ENCODE results near the gene MRC2.

The MRC2 gene

DNA sequence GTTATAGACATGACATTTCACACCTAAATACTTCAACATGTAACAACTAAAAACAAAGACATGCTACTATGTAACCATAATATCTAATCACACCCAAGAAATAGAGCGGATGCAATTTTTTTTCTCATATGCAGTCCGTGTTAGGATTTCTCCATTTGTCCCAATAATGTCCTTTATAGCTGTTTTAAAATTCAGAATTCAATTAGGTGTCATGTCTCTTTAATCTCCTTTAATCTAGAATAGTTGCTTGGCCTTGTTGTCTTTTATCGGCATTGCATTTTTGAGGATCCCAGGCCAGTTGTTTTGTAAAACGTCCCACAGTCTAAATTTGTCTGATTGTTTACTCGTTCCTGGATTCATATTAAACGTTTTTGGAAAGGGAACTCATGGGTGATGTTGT, 14.5 kb downstream of the MRC2 start:
- no peak for DNase-seq

DNA sequence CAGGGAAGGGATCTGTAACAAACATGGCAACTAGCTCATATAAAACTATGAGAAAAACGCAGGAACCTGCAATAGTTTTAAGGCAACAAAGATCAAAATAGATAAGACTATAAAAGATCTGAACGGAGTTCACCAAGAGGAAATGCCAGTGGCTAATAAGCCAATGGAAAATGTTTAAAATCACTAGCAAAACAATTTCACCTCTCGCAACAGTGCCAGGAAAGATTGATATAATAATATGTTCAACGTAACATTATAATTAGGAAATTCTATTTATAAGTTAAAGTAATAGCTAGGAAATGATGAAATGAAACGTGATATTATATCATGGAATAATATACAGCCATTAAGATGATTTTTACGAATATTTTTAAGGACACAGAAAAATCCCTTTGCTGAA, 16.0 kb downstream of the MRC2 start:
- DNase-seq, result no peak

DNA sequence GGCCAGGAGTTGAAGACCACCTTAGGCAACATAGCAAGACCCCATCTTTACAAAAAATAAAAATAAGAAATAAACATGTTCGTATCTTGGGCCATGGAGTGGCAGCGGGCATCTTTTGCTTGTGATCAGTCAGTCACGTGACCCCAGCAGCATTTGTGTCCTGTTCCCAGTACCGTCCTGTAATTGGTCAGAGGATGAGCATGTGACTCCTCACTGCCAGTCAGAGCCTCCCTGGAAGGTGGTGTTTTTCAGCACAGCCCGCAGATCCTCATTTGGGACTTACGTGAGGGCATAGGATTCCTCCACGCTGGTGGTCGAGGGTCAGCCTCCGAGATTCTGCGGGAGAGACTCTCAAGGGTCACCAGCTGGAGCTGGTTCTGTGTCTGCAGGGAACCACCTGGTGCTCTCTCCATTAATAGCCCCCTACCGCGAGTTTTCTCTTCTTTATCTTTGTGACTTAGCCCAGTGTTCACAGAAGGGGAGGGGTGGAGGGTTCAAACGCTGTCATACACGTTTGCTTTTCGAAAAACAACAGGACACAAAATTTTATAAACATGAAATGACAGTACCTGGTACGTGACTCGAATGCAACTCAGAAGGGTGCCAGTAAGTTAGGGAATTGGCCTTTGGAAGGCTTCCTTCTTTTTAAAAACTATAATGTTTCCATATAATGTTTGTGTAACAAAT, 17.2 kb downstream of the MRC2 start:
- no peak for DNase-seq

DNA sequence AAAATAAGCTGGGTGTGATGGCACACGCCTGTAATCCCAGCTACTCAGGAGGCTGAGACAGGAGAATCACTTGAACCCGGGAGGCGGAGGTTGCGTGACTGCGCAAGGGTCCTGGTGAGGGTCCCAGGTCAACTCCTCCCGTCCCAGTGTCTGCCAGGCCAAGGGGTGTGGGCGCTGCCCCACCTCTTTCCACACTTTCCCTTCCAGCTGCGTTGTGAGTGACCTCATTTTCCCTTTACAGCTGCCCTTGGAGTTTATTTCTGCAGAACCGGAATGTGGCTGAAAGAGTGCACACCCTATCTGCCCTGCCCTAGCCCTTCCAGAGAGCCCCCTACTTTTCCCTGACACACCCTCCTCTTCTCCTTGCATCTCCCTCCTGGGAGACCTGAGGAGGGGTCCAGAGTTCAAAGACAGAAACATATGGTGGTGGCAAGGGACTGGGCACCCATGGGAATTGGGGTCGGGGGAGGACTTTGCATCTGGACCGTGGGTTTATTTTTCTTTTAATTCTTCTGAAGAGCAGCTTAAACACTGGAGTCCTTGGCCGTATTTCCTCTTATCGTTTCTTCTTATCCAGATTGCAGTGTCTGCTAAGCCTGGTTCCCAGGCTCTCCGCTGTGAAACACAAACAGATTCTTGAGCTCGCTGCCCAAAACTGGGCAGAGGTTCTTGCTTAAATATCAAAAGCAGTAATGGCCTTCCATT, 20.9 kb downstream of the MRC2 start:
- DNase-seq, result no peak

DNA sequence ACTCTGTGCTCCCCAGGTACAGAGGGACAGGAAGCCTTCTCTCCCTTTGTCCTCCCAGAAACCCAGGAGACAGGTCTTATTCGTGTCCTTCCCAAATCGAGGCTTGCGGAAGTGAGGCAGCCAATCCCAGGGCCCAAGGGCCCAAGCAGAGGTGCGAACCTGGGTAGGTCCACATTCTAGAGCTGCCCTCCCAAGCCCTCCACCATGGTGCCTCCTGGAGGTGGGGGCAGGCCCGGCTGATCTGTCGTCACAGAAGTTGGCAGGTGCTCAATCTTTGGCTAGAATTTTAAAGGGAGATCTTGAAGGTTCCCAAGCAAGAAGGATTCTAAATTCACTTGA, 21.5 kb downstream of the MRC2 start:
- no peak for DNase-seq

DNA sequence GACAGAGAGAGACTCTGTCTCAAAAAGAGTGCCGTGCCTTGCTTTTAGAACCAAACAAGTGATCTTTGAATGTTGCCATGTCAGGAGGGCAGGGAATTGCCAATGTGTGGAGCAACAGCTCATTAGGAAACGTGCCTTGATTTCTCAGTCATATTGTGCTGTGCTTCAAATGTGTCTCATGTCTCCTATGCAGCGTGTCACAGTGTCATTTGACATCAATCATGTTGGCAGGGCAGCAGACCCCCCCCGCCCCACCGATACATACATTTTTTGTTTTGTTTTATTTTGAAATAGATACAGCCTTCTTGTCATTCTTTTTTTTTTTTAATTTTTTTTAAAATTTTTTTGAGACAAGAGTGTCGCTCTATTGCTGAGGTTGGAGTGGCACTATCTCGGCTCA, 22.1 kb downstream of the MRC2 start:
- no peak for DNase-seq

DNA sequence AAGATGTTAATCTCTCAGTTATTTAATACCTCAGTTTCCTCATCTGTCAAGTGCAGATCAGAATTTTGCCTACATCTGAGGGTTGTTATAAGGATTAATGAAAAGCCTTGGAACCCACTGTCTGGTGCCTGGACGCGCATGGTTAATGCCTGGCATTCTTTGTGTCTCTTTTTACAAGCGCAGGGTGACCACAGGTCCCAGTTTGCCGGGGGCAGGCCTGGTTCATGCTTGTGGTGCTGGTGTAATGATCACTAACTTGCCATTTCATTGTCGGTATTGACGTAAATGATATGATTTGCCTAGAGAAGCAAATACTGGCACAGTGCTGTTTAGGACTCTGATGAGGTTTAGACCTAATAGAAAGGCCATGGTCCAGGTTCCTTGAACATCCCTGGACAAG, 23.1 kb downstream of the MRC2 start:
- DNase-seq, result no peak

DNA sequence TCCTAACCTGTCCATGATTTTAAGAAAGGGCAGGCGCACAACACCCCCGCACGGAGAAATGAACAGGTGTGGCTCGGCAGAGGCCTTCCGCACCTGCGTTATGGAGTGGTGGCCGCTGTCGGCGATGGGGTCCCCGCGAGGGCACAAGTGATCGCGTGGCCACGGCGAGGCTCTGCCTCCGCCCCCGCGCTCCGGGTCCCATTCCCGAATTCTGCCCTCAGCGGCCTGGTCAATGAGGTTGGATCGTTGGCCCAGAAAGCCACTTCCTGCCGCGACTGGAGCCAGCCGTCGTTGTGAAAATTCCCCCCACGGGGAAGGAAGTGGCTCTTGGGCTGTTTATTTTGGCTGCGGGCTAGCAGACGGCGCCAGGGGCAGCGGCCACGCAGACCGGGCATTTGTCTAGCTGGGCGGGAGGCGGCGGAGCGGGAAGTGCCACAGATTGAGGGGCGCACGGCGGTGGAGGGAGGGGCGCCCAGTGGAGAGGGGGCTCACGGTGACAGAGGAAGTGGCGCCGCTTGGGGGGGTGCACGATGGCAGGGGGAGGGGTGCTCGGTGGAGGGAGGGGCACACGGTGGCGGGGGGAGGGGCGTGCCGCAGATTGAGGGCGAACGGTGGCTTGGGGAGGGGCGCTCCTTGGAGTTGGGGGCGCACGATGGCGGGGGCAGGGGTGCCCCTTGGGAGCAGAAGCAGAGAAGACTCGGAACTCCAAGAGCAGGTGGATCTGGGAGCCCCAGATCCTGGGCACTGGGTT, 25.0 kb downstream of the MRC2 start:
- DNase-seq, result peak; percentile 75 to 89 (median 84)

DNA sequence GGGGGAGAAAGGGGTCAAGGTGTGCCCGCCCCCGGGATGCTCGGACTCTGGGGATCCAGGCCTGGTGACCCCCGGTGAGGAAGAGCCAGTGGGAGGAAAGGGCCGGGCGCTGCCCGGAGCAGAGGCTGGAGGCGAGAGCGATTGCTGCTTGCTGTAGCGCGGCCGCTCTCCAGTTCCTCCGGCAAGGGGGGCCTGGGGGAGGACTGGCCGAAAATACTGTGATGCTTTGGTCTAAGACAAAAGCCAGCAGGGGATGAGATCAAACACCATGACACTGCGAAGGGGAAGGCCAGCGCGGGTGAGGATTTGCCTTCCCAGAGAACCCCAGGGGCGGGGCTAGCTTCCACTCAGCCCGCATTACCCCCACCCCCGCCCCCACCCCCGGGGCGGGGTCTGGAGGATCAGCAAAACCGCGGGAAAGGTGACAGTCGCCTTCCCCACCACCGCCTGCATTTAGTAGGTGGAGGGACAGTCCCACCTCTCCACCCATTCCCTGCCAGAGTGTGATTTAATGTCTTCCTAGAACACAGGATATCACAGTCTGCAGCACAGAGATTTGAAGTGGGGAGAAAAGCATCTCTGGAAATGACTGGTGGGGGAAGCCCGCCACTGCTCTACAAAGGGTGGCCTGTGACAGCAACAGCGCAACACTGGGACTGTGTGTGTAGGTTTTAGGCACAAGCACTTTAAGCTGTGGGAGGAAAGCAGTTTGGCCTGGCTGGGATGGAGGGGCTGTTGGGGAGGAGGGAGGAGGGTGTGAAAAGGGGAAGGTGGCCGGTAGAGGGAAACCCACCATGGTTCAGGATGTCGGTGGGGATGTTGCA, 25.7 kb downstream of the MRC2 start:
- peak; percentile 51 to 78 (median 70) for DNase-seq

DNA sequence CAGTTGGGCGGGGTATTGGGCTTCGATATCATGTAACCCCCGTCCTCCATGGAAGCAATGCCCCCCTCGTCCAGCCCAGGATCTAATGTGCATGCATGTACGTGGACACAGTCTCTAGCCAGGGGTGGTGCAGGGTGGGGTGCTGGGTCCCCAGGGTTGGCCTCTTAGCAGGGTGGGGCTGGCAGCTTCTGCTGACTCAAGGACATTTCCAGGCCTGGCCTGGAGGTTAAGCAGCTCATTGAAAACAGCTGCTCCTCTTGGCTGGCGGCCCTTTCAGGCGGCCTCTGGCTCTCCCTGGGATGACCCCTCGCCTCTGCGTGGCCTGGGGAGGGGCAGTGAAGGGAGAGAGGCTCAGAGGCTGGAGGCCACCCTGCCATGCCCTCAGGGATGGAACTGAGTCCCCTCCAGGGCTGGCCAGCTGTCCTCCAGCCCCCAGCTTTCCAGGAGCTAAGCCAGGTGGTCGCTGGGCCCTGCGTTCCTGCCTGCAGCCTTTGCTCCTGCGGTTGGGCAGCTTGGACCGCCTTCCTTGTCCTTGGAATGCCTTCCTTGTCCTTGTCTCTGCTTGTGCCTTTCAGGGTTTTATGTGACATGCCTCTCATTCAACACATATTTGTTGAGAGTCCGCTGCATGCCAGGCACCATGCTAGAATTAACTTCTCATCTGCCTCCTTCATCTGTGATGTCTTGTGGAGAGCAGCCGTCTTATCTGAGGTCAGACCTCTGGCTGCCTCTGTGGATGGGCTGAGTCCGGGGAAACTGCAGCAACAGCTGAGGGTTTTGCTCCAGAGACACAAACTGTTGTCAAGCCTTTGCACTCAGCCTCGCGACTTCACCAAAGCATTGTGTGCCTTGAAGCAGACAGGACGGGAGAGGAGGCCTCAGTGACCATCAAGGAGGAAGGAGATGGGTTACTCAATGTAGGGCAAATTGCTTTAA, 26.6 kb downstream of the MRC2 start:
- DNase-seq, result peak in 2 of 4 experiments; percentile 14 to 19

DNA sequence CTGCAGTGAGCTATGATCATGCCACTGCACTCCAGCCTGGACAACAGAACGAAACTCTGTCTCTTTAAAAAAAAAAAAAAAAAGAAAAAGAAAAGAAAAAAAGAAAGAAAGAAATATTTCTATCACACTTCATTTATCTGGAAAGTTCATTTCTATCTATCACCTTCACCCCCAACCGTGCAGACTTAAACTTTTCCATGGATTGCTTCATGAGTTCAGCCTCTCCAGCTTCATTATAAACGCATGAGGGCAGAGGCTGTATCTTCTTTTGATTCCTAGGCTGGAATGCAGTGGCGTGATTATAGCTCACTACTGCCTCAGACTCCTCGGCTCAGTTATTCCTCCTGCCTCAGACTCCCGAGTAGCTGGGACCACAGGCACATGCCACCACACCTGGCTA, 28.2 kb downstream of the MRC2 start:
- DNase-seq, result no peak

DNA sequence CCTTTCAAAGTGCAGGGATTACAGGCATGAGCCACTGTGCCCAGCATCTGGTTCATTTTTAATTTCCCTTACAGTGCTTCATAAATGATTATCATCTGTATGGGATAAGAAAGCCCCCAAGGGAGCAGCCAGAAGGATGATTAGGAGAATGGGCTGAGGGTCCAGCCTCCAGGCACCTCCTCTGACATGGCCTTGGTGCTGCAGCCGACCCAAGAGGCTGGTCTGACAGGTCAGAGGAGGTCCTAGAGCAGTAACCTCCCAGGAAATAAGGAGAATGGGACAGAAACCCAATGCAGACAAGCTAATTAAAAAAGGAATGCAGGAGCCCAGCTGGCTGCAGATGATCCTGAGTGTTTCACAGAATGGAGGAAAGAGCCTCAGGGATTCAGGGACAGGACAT, 29.0 kb downstream of the MRC2 start:
- DNase-seq, result no peak

DNA sequence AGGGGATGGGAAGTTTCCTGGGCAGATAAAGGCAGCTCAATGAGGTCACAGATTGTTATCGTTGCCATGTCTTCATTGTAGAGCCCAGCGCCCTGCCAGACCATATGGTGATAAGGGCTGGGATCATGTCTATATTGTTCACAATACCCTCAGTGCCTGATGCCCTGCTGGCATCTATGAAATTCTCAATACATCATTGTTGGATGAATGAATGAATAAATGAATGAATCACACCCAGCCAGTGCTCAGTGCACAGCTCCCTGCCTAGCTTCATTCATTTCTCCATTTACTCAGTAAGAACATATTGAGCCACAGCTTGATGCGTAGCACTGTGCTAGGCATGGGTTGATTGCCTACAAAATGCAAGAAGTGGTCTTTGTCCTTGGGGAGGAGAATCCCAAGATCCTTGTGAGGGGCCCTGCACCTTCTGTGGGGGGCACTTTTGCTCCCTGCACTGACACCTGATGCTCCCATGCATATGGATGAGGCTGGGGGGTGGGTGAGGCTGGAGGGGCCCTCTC, 29.7 kb downstream of the MRC2 start:
- DNase-seq, result no peak

DNA sequence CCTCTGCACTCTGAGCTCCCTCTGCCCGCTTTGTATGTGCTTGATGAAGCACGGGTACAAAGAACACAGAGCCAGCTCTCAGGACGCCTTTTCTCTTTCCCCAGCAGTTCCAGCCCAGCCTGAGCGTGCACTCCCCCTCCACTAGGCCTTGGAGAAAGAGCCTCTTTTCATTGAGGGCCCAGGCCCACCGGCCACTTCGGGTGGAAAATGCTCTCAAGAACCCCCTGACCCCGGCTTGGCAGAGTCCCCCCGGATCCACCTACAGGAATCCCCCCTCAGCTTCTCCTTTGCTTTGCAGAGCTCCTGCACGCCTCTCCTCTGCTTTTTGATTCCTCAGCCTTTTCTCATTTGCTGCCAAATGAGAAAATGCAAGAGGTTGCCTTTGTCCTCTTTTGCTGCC, 30.2 kb downstream of the MRC2 start:
- DNase-seq, result no peak

DNA sequence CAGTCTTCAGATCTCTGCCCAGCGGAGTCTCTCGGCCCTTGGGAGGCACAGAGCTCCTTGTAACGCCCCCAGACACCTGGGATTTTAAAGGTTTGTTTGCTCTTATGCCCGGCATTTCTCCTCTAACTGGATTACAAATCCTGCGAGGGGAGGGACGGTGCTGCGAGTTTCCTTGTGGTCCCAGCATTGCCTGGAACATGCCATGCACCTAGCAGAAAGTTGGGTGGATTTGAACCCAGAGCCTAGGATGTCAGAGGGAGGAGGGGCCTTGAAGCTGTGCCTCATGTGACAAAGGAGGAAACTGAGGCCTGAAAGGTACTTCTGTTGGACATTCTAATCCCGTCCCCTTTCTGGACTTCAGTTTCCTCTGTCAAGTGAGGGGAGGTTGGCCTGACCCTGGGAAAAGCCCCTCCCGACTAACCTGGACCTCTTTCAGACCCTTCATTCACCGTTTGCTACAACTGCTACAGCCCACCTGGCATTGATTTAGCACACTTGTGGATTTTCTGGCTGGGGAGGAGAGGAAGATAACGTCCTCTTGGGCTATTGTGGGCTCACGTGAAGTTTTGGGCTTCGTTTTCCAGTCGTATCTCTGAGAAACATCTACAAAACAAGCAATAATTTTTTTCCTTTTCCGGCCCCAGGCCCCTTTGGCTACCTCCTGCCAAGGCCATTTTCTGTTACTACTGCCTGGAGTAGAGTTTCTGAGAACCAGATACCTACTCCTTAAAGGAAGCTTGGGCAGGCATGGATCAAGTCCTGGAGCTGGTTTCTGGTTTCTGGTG, 30.9 kb downstream of the MRC2 start:
- no peak for DNase-seq

DNA sequence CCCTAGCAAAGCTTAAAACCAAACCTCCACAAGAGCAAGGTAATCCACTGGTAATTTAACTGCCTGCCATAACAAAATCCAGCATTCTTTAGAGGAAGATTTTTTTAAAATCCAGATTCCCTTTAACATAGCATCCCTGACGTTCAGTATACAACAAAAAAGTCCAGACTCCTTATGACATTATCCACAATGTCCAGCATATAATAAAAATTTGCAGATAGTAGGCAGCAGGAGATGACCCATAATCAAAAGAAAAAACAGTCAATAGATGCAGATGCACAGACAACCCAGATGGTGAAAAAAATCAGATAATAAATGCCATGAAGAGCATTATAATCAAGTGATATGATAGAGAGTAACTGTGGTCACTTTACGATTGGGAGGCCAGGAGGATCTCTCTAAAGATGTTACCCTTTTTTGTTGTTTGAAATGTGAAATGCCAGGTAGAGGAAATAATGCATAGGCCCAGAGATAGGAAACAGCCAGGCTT, 33.2 kb downstream of the MRC2 start:
- no peak for DNase-seq

DNA sequence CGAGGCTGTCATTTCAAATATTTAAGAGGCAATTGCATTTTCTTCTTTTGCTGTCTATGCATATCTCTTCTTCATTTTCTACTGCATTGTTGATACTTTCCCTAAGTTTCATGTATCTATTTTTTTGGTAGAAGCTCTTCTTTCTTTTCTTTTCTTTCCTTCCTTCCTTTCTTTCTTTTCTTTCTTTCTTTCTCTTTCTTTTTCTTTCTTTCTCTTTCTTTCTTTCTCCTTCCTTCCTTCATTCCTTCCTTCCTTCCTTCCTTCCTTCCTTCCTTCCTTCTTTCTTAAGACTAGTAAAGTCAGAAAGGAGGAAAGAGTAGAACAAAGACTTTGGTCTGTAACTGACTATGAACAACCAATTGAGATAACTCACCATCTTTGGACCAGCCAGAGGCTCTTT, 33.9 kb downstream of the MRC2 start:
- no peak for DNase-seq

DNA sequence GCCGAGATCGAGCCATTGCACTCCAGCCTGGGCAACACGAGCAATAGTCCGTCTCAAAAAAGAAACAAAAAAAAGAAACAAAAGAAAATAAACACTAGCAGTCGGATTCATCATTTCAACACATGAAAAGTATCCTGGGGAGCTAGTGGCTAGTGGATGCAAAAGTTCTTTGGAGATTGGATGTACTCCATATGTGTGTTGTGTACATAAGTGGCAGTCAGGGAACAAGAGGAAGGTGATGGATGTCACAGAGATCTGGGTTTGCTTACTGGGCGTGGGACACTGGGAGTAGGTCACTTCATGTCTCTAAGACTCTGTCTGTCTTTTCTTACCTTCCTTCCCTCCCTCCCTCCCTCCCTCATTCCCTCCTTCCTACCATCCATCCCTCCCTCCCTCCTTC, 35.4 kb downstream of the MRC2 start:
- DNase-seq, result no peak

DNA sequence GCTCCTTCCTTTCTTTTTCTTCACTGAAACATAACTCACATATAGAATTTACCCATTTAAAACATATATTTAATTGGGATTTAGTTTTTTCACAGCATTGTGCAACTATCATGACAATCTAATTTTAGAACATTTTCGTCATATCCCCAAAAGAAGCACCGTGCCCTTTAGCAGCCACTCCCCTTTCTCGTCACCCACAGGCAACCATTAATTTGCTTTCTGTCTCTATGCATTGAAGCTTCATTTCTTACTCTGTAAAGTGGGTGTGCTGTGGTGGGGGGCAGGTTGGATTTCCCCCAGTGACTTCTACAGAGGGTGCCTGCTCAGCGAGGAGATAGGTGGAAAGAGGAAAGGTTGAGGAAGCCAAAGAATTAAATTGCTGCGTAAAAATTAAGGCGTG, 35.8 kb downstream of the MRC2 start:
- DNase-seq, result peak in 1 of 4 experiments; percentile 23

DNA sequence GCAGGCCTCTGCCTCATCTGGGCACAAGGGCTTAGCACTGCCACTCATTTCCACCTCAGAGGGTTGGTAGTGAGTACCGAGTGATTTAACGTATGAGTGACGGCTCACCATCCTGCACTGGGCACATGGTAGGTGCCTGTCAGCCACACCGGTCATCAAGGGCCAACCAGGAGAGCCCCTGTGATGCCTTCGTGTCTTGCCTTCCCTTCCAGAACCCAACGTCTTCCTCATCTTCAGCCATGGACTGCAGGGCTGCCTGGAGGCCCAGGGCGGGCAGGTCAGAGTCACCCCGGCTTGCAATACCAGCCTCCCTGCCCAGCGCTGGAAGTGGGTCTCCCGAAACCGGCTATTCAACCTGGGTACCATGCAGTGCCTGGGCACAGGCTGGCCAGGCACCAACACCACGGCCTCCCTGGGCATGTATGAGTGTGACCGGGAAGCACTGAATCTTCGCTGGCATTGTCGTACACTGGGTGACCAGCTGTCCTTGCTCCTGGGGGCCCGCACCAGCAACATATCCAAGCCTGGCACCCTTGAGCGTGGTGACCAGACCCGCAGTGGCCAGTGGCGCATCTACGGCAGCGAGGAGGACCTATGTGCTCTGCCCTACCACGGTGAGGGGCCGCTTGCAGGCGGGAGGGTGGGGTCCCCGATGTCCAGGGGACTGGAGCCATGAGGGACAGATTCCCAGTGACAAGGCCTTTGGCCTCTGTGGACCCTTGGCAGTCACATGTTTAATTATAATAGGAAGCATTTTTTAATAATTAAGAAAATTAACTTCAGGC, 37.1 kb downstream of the MRC2 start:
- no peak for DNase-seq

Measured in suppressor macrophage (primary cell).